ACHN (cell line): ENCODE data around the gene SYT4.

ENCODE experiments used
- DNase-seq: peaks from one replicate; pipeline ENCODE4 v3.0.0-alpha.2; 2015
- in situ Hi-C: cut with HindIII; loops from 2 replicates; pipeline ENCODE4 v1.10.0; 2017; ENCODE audit warnings: low sequenced_read_pairs, low pct_ligation_motif_present, low pct_unique_long_range_greater_than_20kb

SYT4 gene

GRCh38 chr18:43236921-43237320, 40.4 kb downstream of the SYT4 start:
- in situ Hi-C loops, result no loop called here
- DNase-seq, result no peak

- in situ Hi-C loops, result no loop called here
- no peak for DNase-seq
Observed at GRCh38 chr18:43234889-43235288, 42.4 kb downstream of the SYT4 start.

GRCh38 chr18:43222501-43222900, 54.8 kb downstream of the SYT4 start:
- in situ Hi-C loops, result no loop called here
- no peak for DNase-seq

DNA sequence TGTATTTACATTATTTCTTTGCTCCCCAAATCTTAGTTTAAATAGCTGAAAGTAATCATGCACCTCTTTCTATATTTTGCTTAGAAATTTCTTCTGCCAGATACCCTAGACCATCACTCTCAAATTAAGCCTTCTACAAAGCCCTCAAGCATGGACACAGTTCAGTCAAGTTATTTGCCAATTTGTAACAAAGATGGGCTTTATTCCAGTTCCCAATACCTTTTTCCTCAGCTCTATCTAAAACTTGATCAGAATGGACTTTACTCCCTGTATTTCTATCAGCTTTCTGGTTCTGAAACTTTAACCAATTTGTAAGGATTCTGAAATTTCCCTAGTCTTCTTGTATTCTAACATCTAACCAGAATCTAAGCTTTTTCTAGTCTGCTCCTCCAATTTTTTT, 56.6 kb downstream of the SYT4 start:
- no peak for DNase-seq
- in situ Hi-C loops, result no loop called here
